HepG2 (cell line): ENCODE data around the gene GAL3ST1.

Experiments used
- ISL2 ChIP-seq: sonication (generic); formaldehyde crosslinking; IDR thresholded peaks from 2 replicates; pipeline ENCODE4 v1.5.0; 2020; ENCODE audit warnings: missing genetic modification reagents
- KDM2A ChIP-seq: sonication (generic); formaldehyde crosslinking; IDR thresholded peaks from 2 replicates; pipeline ENCODE4 v1.4.0; 2020; ENCODE audit warnings: low read depth, missing genetic modification reagents, borderline replicate concordance
- NFE2L1 ChIP-seq: sonication (generic); formaldehyde crosslinking; IDR thresholded peaks from 2 replicates; pipeline ENCODE4 v1.4.0; 2020; ENCODE audit warnings: missing genetic modification reagents, mild to moderate bottlenecking, borderline replicate concordance
- POLR2AphosphoS5 ChIP-seq: IDR thresholded peaks from 2 replicates; pipeline ENCODE4 v1.6.1; 2012; ENCODE audit warnings: low read depth, low read length

- TF ChIP-seq POLR2AphosphoS5, result no peak
- TF ChIP-seq NFE2L1 (CRISPR knock-in tag), result no peak
- TF ChIP-seq ISL2, result no peak
- TF ChIP-seq KDM2A (CRISPR knock-in tag), result no peak
Measured at GRCh38 chr22:30564045-30564760, 10.3 kb downstream of the GAL3ST1 start.
